K562 (cell line): Measurements from ENCODE around the gene PRC1. TPM values are rescaled to one million over a fixed set of nuclear protein-coding genes. Genes with fewer than 3 reads are reported as not detected.
A peak's percentile ranks its signal among the peaks of the same experiment; 100 is the strongest.

Experiments used
- BRD9 ChIP-seq: fragments of 450-650 bp; IDR thresholded peaks from 2 replicates; pipeline ENCODE4 v1.6.1; 2018; ENCODE audit warnings: low read depth; ENCODE audit not compliant: partially characterized antibody
- EZH2 ChIP-seq: IDR thresholded peaks from 2 replicates; pipeline ENCODE4 v1.6.1; 2012; ENCODE audit warnings: low read depth, mild to moderate bottlenecking, inconsistent platforms, low read length, borderline replicate concordance
- JUND ChIP-seq, 2 experiments: IDR thresholded peaks; 2 replicates in 1 of 2; 3 replicates in 1 of 2; pipeline ENCODE4 v1.6.1; 2011; ENCODE audit warnings: borderline replicate concordance in 2 of 2, low read depth in 2 of 2, low read length in 2 of 2, improper control_type of control experiment in 1 of 2, missing biosample characterization in 1 of 2, missing genetic modification characterization in 1 of 2, missing genetic modification reagents in 1 of 2
- KLF1 ChIP-seq: fragments of 450-650 bp; IDR thresholded peaks from 2 replicates; pipeline ENCODE4 v1.6.1; 2016; ENCODE audit warnings: missing genetic modification characterization, missing compliant biosample characterization
- MCM7 ChIP-seq, 2 experiments: fragments of 450-650 bp; IDR thresholded peaks; 2 replicates each; pipeline ENCODE4 v1.6.1; 2016 to 2018
- MEIS2 ChIP-seq: fragments of 450-650 bp; IDR thresholded peaks from 2 replicates; pipeline ENCODE4 v1.6.1; 2014; ENCODE audit warnings: mild to moderate bottlenecking; ENCODE audit not compliant: partially characterized antibody
- POLR3G ChIP-seq: IDR thresholded peaks from 2 replicates; pipeline ENCODE4 v1.6.1; 2011; ENCODE audit not compliant: insufficient read length, insufficient replicate concordance; ENCODE audit errors: extremely low read depth
- PPARD ChIP-seq: fragments of 250-450 bp; sonication (Bioruptor Pico); IDR thresholded peaks from 2 replicates; pipeline ENCODE4 v1.8.0; 2022; ENCODE audit warnings: inconsistent platforms, mild to moderate bottlenecking, moderate library complexity
- RBM14 ChIP-seq: fragments of 200-400 bp; formaldehyde crosslinking; IDR thresholded peaks from 2 replicates; pipeline ENCODE4 v1.6.1; 2018; ENCODE audit warnings: low read depth, mild to moderate bottlenecking, low read length, moderate library complexity, borderline replicate concordance; ENCODE audit not compliant: insufficient read depth
- TAF7 ChIP-seq: fragments of 450-650 bp; IDR thresholded peaks from 2 replicates; pipeline ENCODE4 v1.6.1; 2016; ENCODE audit warnings: missing genetic modification characterization, missing compliant biosample characterization
- ZNF780A ChIP-seq: fragments of 250-450 bp; sonication (Bioruptor Pico); IDR thresholded peaks from 2 replicates; pipeline ENCODE4 v1.5.0; 2021; ENCODE audit warnings: mild to moderate bottlenecking
- polyA plus RNA-seq, 8 experiments: library from polyadenylated mRNA; depleted of rRNA in 4 of 8; stranded (reverse) in 5 of 8; unstranded in 3 of 8; fragments of >200 nt; fragmentation: Nextera tagmentation in 2 of 8; fragmentation: Illumina TruSeq in 1 of 8; extraction: Ambion mirVana in 2 of 8; extraction: Trizol in 1 of 8; gene quantifications; 2 replicates each; pipeline versions ENCODE4 v1.2.1 to v1.2.3, GENCODE V29; 2011 to 2014; ENCODE audit warnings: inconsistent platforms in 1 of 8, missing spikeins in 1 of 8
- total RNA-seq, 7 experiments: library from RNA; depleted of rRNA in 6 of 7; stranded (reverse); fragments of >200 nt in 6 of 7; fragmentation: Illumina TruSeq in 2 of 7; extraction: Trizol in 2 of 7; gene quantifications; 2 replicates each; pipeline versions ENCODE4 v1.2.1 to v1.2.3, GENCODE V29; 2011 to 2021; ENCODE audit warnings: low replicate concordance in 1 of 7
- TF ChIP-seq, protein P1 (sequence below): sonication (generic); formaldehyde crosslinking; IDR thresholded peaks from 2 replicates; pipeline ENCODE4 v1.8.0; 2022; ENCODE audit warnings: mild to moderate bottlenecking, missing genetic modification reagents
- TF ChIP-seq, protein P2 (sequence below): fragments of 450-650 bp; formaldehyde crosslinking; IDR thresholded peaks from 2 replicates; pipeline ENCODE4 v1.4.0; 2020; ENCODE audit warnings: mild to moderate bottlenecking, moderate library complexity
- TF ChIP-seq, protein P3 (sequence below), 2 experiments: IDR thresholded peaks; 2 replicates each; pipeline ENCODE4 v1.6.1; 2011; ENCODE audit warnings: borderline replicate concordance in 1 of 2, control low read depth in 1 of 2, low read depth in 1 of 2, low read length in 1 of 2, mild to moderate bottlenecking in 1 of 2, mixed read lengths in 1 of 2, moderate library complexity in 1 of 2; ENCODE audit not compliant: insufficient read depth in 1 of 2, insufficient read length in 1 of 2, poor library complexity in 1 of 2, severe bottlenecking in 1 of 2; ENCODE audit errors: extremely low read depth in 1 of 2
- TF ChIP-seq, protein P4 (sequence below): sonication (generic); formaldehyde crosslinking; IDR thresholded peaks from 2 replicates; pipeline ENCODE4 v1.8.0; 2022; ENCODE audit warnings: mild to moderate bottlenecking, missing genetic modification reagents

The PRC1 gene
- total and polyA plus RNA-seq, 9 of the 15 experiments (the other 6 are each of a cell fraction or from before 2014, with no cell fraction given), result 156 to 391 (median 240) TPM

DNA sequence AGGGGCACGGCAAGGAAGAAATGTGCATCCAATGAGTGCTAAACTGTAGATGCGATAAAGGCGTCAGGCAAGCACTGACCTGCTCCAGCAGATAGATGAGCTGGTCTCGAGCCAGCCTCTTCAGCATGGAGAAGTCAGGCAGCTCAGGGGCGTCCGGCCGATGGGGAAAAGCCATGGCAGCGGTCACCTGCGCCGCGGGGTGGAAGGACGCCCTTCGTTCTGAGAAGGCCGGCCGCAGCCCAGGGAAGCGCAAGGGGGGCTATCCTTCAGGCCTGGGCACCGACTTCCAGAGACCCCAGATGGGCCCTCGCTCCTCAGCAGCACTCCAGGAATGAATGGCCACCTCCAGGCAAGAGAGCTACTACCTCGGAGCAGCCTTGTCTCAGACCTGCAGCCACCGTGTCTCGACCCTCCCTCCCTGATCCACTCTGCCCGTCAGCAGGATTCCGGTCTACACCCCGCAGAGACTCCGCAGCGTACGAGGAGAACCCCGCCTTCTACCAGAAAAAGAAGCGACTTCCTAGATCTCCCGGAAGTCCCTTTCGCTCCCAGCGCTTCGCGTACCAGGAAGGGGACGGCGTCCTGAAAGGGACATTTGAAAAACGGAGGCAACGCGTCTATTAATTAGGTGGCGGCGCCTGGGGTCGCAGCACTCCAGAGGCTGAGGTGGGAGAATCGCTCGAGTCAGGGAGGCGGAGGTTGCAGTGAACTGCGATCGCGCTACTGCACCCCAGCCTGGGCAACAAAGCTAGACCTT is 27.9 kb upstream of the PRC1 start, which contains the start of gene VPS33B (continued):
- TF ChIP-seq RBM14, result no peak
- TF ChIP-seq, protein P1, sequence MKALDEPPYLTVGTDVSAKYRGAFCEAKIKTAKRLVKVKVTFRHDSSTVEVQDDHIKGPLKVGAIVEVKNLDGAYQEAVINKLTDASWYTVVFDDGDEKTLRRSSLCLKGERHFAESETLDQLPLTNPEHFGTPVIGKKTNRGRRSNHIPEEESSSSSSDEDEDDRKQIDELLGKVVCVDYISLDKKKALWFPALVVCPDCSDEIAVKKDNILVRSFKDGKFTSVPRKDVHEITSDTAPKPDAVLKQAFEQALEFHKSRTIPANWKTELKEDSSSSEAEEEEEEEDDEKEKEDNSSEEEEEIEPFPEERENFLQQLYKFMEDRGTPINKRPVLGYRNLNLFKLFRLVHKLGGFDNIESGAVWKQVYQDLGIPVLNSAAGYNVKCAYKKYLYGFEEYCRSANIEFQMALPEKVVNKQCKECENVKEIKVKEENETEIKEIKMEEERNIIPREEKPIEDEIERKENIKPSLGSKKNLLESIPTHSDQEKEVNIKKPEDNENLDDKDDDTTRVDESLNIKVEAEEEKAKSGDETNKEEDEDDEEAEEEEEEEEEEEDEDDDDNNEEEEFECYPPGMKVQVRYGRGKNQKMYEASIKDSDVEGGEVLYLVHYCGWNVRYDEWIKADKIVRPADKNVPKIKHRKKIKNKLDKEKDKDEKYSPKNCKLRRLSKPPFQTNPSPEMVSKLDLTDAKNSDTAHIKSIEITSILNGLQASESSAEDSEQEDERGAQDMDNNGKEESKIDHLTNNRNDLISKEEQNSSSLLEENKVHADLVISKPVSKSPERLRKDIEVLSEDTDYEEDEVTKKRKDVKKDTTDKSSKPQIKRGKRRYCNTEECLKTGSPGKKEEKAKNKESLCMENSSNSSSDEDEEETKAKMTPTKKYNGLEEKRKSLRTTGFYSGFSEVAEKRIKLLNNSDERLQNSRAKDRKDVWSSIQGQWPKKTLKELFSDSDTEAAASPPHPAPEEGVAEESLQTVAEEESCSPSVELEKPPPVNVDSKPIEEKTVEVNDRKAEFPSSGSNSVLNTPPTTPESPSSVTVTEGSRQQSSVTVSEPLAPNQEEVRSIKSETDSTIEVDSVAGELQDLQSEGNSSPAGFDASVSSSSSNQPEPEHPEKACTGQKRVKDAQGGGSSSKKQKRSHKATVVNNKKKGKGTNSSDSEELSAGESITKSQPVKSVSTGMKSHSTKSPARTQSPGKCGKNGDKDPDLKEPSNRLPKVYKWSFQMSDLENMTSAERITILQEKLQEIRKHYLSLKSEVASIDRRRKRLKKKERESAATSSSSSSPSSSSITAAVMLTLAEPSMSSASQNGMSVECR (CRISPR knock-in tag), result peak; percentile 80
- no peak for TF ChIP-seq POLR3G
- TF ChIP-seq ZNF780A (CRISPR knock-in tag), result no peak
- TF ChIP-seq, protein P2, sequence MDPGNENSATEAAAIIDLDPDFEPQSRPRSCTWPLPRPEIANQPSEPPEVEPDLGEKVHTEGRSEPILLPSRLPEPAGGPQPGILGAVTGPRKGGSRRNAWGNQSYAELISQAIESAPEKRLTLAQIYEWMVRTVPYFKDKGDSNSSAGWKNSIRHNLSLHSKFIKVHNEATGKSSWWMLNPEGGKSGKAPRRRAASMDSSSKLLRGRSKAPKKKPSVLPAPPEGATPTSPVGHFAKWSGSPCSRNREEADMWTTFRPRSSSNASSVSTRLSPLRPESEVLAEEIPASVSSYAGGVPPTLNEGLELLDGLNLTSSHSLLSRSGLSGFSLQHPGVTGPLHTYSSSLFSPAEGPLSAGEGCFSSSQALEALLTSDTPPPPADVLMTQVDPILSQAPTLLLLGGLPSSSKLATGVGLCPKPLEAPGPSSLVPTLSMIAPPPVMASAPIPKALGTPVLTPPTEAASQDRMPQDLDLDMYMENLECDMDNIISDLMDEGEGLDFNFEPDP (CRISPR knock-in tag), result no peak
- peak; percentile 20; the same call in 1 of the 2 replicates for TF ChIP-seq TAF7 (tag)
- TF ChIP-seq MEIS2, result no peak
- TF ChIP-seq, protein P3, sequence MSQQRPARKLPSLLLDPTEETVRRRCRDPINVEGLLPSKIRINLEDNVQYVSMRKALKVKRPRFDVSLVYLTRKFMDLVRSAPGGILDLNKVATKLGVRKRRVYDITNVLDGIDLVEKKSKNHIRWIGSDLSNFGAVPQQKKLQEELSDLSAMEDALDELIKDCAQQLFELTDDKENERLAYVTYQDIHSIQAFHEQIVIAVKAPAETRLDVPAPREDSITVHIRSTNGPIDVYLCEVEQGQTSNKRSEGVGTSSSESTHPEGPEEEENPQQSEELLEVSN (IDR thresholded peaks at IDR 0.05; ENCODE audit: borderline replicate concordance in 1 of 2, extremely low read depth in 1 of 2, insufficient read depth in 1 of 2, insufficient read length in 1 of 2, low read depth in 1 of 2, low read length in 1 of 2, poor library complexity in 1 of 2, severe bottlenecking in 1 of 2), result peak in 1 of 2 experiments; percentile 20
- peak; percentile 56; the same call in 1 of the 2 replicates for TF ChIP-seq JUND (IDR thresholded peaks at IDR 0.05; ENCODE audit: borderline replicate concordance, low read depth, low read length)
- no peak; the same call in 1 of the 3 replicates for TF ChIP-seq JUND (tag; IDR thresholded peaks at IDR 0.05; ENCODE audit: borderline replicate concordance, low read depth, low read length)
- TF ChIP-seq, protein P4, sequence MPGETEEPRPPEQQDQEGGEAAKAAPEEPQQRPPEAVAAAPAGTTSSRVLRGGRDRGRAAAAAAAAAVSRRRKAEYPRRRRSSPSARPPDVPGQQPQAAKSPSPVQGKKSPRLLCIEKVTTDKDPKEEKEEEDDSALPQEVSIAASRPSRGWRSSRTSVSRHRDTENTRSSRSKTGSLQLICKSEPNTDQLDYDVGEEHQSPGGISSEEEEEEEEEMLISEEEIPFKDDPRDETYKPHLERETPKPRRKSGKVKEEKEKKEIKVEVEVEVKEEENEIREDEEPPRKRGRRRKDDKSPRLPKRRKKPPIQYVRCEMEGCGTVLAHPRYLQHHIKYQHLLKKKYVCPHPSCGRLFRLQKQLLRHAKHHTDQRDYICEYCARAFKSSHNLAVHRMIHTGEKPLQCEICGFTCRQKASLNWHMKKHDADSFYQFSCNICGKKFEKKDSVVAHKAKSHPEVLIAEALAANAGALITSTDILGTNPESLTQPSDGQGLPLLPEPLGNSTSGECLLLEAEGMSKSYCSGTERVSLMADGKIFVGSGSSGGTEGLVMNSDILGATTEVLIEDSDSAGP (CRISPR knock-in tag), result no peak
- no peak for TF ChIP-seq BRD9
- TF ChIP-seq MCM7 (IDR thresholded peaks at IDR 0.05), result no peak
- no peak for TF ChIP-seq KLF1 (tag)
- TF ChIP-seq PPARD, result no peak
- TF ChIP-seq EZH2, result no peak
